LNCaP clone FGC (cell line): ENCODE results near the gene CARD18.
A peak's percentile ranks its signal among the peaks of the same experiment; 100 is the strongest.

Experiments
- DNase-seq: peaks from one replicate; pipeline ENCODE4 v3.0.0-alpha.2; 2011; ENCODE audit warnings: low read depth
- H3K4me3 ChIP-seq: 2 replicates; pipeline ENCODE4 v1.5.1; 2011; ENCODE audit warnings: mild to moderate bottlenecking, low read depth, low read length, control low read depth
- TF ChIP-seq, protein P1 (sequence below): IDR thresholded peaks from 2 replicates; pipeline ENCODE4 v1.5.1; 2012; ENCODE audit warnings: mild to moderate bottlenecking; ENCODE audit not compliant: control insufficient read depth, insufficient read depth; ENCODE audit errors: extremely low read depth

The CARD18 gene

DNA sequence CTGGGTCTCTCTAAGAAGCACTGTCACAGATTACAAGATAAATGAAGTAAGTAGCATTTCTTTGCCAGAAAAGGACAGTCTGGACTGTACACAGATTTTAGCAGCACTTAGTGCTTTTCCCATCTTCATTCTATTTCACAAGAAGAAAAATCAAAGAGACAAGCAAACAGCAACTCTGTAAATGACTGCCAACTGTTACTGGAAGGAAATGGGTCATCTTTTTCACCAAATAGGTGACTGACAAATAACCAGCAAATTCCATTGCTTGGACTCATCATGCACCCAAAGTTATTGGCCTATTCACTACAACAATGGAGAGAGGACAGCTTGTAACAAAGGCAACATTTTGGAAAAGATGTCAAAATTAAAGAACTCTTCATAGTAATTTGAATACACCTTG is 28.9 kb upstream of the CARD18 start:
- DNase-seq: no peak
- H3K4me3 ChIP-seq: no peak overlapping the region
- TF ChIP-seq, protein P1, sequence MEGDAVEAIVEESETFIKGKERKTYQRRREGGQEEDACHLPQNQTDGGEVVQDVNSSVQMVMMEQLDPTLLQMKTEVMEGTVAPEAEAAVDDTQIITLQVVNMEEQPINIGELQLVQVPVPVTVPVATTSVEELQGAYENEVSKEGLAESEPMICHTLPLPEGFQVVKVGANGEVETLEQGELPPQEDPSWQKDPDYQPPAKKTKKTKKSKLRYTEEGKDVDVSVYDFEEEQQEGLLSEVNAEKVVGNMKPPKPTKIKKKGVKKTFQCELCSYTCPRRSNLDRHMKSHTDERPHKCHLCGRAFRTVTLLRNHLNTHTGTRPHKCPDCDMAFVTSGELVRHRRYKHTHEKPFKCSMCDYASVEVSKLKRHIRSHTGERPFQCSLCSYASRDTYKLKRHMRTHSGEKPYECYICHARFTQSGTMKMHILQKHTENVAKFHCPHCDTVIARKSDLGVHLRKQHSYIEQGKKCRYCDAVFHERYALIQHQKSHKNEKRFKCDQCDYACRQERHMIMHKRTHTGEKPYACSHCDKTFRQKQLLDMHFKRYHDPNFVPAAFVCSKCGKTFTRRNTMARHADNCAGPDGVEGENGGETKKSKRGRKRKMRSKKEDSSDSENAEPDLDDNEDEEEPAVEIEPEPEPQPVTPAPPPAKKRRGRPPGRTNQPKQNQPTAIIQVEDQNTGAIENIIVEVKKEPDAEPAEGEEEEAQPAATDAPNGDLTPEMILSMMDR: no peak

DNA sequence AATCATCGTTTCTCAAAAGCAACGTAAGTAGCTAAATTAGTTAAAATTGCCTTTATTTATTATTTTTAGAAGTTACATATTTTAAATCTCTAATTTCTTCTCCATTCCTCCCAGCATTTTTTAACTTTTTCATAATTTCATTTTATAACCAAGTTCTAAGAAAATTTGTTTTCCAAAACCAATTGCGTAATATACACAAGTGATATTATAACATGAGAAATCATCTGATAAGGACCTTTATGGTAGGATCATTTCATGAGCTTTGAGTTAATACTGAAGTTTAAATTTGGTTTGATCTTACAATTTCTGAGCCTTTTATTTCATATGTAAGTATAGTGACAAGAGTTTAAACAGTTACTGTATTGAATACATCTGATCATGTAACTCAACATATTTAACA is 27.7 kb upstream of the CARD18 start:
- no peak overlapping the region for H3K4me3 ChIP-seq
- DNase-seq: no peak
- TF ChIP-seq, protein P1: no peak

DNA sequence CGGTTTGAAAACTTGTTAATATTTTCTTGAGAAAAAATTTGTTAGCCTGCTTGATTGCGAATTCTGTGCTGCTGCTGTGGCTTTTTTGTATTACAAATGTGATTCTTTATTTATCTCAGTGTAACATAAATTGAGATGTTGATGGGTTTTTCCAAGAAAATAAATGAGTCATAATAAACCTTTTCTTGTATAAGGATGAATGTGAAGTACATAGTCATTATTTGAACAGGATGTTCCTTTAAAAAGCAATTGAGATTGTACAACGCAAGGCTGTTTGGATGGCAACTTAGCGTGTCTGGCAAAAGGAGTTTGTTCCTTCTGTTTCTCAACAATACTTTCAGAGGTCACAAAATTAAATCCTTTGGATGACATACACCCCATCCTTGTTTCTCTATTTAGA is 24.6 kb upstream of the CARD18 start:
- TF ChIP-seq, protein P1: no peak
- no peak overlapping the region for H3K4me3 ChIP-seq
- no peak for DNase-seq

DNA sequence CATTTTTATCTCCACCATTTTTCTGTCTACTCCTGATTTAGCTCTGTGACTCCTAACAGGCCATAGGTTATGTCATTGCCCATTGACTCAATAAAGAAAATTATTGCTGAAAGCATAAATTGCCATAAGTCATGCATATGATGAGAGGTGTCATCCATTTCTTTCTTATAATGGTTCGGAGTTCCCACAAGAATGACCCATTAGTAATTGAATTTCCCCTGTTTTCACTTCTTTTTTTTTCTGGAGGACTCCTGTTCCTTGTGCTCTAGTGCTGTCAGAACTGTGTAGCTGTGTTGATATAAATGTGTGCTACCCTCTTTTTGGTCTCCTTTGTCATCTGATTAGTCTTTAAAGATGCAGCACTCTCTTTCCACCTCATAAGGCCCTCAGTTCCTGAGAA is 22.9 kb upstream of the CARD18 start:
- TF ChIP-seq, protein P1: no peak
- DNase-seq: no peak
- H3K4me3 ChIP-seq: no peak overlapping the region

DNA sequence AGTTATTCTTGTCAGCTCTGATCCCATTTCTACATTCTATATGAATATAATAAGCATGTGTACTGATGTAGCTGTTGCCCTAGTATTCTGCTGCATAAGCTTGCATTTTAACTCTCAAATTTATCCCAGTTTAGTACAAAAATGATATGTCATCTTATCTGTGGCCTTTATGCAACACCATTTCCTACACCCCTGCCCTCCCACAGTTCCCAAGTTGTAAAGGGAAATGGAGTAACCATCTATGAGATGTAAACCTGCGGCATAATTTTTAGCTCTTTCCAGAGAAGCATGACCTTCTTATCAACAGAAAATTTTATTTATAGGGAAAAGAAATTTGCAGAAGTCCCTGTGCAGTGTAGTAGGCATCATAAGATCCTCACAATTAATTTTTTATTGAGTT is 18.9 kb upstream of the CARD18 start:
- TF ChIP-seq, protein P1: no peak
- no peak for DNase-seq
- H3K4me3 ChIP-seq: no peak overlapping the region

DNA sequence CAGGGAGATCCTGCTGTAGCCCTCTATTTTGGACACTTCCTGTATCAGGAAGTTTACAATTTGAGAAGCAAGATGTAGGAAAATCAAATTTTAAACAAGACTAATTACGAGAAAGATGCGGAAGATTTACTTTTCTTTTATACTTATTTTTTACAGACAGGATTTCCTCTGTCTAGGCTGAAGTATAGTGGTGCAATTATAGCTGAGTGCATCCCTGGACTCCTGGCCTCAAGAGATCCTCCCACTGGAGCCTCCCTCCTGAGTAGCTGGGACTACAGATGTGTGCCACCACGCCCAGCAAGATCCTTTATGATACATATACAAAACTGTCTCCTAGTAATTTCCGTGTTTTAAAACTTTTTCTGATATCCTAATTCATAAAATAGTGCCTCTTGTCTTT is 17.2 kb upstream of the CARD18 start:
- TF ChIP-seq, protein P1: no peak

DNA sequence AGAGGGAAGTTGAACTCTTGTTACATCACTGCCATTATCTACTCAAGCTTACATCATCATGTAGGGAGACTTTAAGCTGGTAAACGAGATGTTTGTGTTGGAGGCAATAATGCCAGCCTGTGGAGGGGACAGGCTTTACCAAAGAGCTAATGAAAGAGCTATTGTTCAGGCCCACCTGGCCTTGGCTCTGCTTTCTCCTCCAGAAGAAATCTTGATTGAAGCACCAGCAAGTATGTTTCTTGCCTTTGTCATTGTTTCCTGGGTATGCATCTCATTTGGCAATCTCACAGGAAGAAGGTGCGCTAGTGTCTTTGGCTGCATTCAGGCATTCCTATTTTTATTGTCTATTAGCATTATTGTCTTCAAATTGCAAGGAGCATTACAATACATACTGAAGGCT is 16.7 kb upstream of the CARD18 start:
- DNase-seq: peak; percentile 28
- no peak overlapping the region for H3K4me3 ChIP-seq

More for the DNA sequence above, 17.2 kb upstream of the CARD18 start:
- DNase-seq: no peak
- H3K4me3 ChIP-seq: no peak overlapping the region

More for the DNA sequence above, 16.7 kb upstream of the CARD18 start:
- TF ChIP-seq, protein P1: no peak
